GM12873 (cell line): ENCODE measurements around the gene CHST11.

Source experiments
- TF ChIP-seq, protein P1 (sequence below): IDR thresholded peaks from 2 replicates; pipeline ENCODE4 v1.5.1; 2012; ENCODE audit warnings: low read depth, mild to moderate bottlenecking, moderate library complexity, low read length, control low read depth; ENCODE audit not compliant: insufficient read depth; ENCODE audit errors: missing control alignments

CHST11 gene

GRCh38 chr12:104734541-104735095 lies 277.9 kb downstream of the CHST11 start:
- TF ChIP-seq, protein P1, sequence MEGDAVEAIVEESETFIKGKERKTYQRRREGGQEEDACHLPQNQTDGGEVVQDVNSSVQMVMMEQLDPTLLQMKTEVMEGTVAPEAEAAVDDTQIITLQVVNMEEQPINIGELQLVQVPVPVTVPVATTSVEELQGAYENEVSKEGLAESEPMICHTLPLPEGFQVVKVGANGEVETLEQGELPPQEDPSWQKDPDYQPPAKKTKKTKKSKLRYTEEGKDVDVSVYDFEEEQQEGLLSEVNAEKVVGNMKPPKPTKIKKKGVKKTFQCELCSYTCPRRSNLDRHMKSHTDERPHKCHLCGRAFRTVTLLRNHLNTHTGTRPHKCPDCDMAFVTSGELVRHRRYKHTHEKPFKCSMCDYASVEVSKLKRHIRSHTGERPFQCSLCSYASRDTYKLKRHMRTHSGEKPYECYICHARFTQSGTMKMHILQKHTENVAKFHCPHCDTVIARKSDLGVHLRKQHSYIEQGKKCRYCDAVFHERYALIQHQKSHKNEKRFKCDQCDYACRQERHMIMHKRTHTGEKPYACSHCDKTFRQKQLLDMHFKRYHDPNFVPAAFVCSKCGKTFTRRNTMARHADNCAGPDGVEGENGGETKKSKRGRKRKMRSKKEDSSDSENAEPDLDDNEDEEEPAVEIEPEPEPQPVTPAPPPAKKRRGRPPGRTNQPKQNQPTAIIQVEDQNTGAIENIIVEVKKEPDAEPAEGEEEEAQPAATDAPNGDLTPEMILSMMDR: no peak

GRCh38 chr12:104735801-104736200 lies 279.1 kb downstream of the CHST11 start:
- TF ChIP-seq, protein P1: no peak

DNA sequence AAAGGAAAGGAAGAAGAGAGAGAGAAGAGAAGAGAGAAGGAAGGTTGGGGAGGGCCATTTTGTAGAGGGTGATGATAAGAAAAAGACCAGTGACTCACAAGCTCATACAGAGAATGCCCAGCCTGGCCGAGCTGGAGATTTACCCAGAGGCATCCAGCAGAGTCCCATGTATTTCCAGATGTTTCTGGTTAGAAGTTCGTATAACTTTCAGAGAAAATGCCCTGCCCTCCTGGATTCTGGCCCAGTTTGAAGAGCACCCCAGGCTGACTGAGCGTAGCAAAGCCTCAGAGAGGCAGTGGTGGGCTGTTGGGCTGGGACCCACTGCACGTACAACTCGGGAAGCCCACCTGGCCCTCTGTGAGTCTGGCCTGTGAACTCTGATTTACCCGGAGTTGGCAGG lies 279.6 kb downstream of the CHST11 start:
- TF ChIP-seq, protein P1: no peak

DNA sequence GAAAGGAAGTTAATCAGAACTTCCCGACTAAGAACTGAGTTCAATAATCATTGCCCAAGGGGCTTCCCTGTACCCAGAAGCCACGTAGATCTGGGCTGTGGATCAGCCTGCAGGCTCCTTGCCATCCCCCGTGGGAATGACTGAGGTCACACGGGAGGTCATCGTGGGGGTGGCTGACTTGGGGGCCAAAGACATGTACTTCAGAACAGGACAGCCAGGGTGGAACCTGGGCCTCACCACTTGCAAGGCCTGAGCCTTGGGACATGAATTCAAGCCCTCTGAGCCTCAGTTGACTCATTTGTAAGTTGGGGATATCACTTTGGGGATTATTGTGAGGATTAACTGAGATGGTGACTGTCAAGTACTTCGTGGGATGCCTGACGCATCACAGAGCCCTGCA lies 280.4 kb downstream of the CHST11 start:
- TF ChIP-seq, protein P1: no peak

DNA sequence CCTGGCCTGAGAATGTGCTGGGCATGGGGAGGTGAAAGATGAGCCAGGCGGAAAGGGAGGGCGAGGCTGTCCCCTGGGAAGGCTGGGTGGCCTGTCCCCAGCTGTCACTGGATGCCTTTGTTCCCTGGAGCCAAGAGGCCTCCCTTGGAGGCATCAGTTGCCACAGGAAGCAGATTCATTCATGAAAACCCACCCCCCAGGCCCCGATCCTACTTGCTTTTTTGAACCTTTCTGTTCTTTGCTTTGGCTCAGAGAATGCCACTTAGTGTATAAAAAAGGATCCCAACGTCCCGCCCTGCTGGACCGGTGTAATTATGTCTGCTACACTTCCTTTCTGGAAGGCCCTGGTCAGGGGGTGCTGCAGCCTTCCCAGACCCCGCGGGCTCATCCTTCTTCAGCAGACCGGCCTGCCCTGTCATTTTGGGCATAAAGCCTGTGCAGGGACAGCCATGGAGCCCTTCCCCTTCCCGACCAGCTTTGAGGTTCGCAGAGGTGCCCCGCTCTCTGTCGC lies 281.1 kb downstream of the CHST11 start:
- TF ChIP-seq, protein P1: no peak

DNA sequence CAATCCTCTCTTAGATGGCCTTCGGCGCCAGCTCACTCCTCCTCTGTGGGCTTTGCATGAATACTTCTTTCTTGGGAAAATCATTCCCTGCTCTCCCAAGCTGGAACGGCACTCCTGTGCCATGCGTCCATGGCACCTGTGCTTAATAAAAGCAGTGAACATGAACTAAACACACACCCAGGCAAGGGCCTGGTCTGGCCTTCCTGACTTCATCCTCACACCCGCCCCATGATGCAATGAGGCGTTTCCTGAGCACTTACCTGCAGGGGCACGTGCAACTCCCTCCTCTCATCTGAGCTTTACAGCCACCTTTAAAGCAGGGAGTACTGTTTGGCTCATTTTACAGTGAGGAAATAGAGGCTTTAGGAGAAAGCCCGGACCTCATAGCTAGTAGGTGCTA lies 281.6 kb downstream of the CHST11 start:
- TF ChIP-seq, protein P1: no peak

GRCh38 chr12:104738776-104739642 lies 282.3 kb downstream of the CHST11 start:
- TF ChIP-seq, protein P1: no peak
